ENCODE data around the gene VPREB3.

Gene VPREB3

DNA sequence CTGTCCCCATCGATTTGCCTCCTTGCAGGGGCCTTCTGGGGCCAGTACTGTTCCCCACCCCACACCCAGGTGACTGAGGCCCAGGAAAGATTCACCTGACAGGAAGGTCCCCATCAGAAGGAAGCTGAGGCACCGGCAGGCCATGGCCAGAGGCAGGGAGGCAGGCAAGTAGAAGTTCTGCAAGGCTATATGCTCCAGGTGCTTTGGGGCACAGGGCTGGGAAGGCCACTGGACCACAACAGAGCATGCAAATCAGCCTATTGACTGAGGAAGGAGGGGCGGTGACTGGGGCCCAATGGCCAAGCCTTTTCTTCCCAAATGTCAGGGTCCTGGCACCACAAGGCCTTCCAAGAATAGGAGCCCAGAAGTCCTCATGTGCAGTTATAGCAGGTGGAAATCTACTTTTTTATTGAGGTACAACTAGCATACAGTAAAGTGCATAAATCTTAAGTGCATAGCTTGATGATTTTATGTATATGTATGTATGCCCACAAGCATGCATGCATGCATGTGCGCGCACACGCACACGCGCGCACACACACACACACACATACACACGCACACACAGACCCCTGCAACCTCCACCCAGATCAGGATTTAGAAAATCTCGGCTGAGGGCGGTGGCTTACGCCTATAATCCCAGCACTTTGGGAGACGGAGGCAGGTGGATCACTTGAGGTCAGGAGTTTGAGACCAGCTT lies at the start of gene VPREB3:
Gene VPREB3, minus strand, starts transcription at position 206 of the 700 bp plus-strand sequence. Its CDS starts 62 bp downstream, at position 144.
- Mint-ChIP-seq H3K36me3 (ENCODE audit: low read depth) (no peaks in the 10 kb centered on the region), H3K4me1 (ENCODE audit: low read depth) (peaks cover 34% of the 10 kb centered on the region), H3K9me3 (no peaks in the 10 kb centered on the region), H3K27ac (no peak within 1 kb of the TSS), H3K27me3 (no peaks in the 10 kb centered on the region), H3K4me3 (peak within 1 kb of the TSS; percentile 39)

GRCh38 chr22:23803001-23803819 lies 49.0 kb upstream of the VPREB3 start:
- Mint-ChIP-seq H3K4me3 (no peak overlapping the region), H3K27ac (no peak overlapping the region), H3K36me3 (ENCODE audit: low read depth) (peaks cover 66% of the 10 kb centered on the region), H3K27me3 (no peaks in the 10 kb centered on the region), H3K9me3 (no peaks in the 10 kb centered on the region), H3K4me1 (ENCODE audit: low read depth) (peaks cover 15% of the 10 kb centered on the region)

- Mint-ChIP-seq H3K36me3 (ENCODE audit: low read depth) (peaks cover 64% of the 10 kb centered on the region), H3K4me3 (no peak overlapping the region), H3K27ac (peak overlapping the region; percentile 21), H3K4me1 (ENCODE audit: low read depth) (peaks cover 15% of the 10 kb centered on the region), H3K9me3 (no peaks in the 10 kb centered on the region), H3K27me3 (no peaks in the 10 kb centered on the region)
Observed at GRCh38 chr22:23801886-23802377, 47.7 kb upstream of the VPREB3 start.

DNA sequence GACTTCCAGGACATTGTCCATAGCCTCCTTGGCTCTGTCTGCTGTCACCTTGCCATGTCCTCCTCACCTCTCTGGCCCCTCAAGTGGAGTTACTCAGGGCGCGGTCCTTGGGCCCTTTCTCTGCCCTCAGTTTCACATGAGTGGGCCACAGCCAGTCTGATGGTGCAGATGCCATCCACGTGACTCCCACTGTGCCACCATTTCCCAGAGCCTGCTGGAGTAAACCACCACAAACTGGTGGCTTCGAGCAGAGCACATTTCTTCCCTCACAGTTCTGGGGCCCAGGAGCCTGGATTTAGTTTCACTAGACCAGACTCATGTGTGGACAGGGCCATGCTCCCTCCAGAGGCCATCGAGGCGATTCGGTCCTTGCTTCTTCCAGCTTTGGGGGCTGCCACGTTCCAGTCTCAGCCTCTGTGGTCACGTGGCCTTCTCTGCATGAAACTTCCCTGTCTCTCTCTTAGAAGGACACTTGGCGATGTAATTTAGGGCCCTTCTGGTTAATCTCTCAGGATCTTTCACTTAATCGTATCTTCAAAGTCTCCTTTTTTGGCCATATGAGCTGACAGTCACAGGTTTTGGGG lies 47.1 kb upstream of the VPREB3 start:
- Mint-ChIP-seq H3K27ac (no peak overlapping the region), H3K36me3 (ENCODE audit: low read depth) (peaks cover 66% of the 10 kb centered on the region)

DNA sequence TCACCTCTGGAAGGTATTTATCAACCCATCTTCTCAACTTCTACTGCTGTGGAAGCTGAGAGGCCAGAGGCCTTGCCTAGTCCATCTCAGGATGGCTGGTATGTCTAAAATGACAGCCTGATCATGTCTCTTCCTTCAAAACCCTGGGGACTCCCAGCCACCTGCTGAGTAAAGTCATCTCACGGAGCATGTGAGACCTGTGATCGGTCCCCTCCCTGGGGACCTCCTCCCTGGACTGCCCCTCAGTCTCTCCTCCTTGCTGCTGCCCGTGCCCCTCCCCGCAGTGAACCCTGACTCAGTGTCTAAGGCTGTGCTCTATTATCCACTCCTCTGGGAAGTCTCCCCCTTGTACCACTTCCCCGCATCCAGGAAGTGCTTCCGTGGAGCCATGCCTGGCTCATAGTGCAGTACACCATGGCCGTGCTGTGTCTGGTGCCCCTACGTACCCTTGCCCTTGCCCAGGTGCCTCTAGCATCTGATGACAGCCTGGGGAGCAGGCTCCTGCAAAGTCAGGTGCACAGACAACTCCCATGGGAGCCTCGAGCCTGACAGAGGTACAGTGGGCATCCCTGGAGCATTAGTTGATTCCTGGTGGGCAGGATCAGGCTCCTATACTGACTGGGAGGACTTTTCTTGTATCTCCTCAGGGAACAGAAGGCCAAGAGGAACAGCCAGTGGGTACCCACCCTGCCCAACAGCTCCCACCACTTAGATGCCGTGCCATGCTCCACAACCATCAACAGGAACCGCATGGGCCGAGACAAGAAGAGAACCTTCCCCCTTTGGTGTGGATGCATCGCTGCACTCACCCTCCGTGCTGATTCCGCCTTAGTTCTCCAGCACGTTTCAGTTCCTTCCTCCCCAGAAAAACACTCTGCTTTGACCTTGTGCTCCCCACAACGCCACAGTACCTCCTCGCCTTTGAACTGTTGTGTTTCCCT lies 46.3 kb upstream of the VPREB3 start:
- peaks cover 63% of the 10 kb centered on the region for H3K36me3 Mint-ChIP-seq (ENCODE audit: low read depth)
- no peak overlapping the region for H3K27ac Mint-ChIP-seq
- H3K27me3 Mint-ChIP-seq = no peaks in the 10 kb centered on the region
- H3K4me1 Mint-ChIP-seq (ENCODE audit: low read depth) = peaks cover 11% of the 10 kb centered on the region
- H3K9me3 Mint-ChIP-seq = no peaks in the 10 kb centered on the region
- no peak overlapping the region for H3K4me3 Mint-ChIP-seq

More for the DNA sequence above, 47.1 kb upstream of the VPREB3 start:
- Mint-ChIP-seq H3K4me1 (ENCODE audit: low read depth) (peaks cover 15% of the 10 kb centered on the region), H3K27me3 (no peaks in the 10 kb centered on the region), H3K4me3 (no peak overlapping the region), H3K9me3 (no peaks in the 10 kb centered on the region)

- Mint-ChIP-seq H3K27ac (no peak overlapping the region), H3K4me3 (no peak overlapping the region), H3K36me3 (ENCODE audit: low read depth) (peaks cover 57% of the 10 kb centered on the region), H3K9me3 (no peaks in the 10 kb centered on the region), H3K27me3 (no peaks in the 10 kb centered on the region), H3K4me1 (ENCODE audit: low read depth) (peaks cover 18% of the 10 kb centered on the region)
Observed at GRCh38 chr22:23796461-23796860, 42.2 kb upstream of the VPREB3 start.

GRCh38 chr22:23793326-23793725 lies 39.1 kb upstream of the VPREB3 start:
- no peak overlapping the region for H3K27ac Mint-ChIP-seq
- no peak overlapping the region for H3K4me3 Mint-ChIP-seq
- no peaks in the 10 kb centered on the region for H3K27me3 Mint-ChIP-seq

DNA sequence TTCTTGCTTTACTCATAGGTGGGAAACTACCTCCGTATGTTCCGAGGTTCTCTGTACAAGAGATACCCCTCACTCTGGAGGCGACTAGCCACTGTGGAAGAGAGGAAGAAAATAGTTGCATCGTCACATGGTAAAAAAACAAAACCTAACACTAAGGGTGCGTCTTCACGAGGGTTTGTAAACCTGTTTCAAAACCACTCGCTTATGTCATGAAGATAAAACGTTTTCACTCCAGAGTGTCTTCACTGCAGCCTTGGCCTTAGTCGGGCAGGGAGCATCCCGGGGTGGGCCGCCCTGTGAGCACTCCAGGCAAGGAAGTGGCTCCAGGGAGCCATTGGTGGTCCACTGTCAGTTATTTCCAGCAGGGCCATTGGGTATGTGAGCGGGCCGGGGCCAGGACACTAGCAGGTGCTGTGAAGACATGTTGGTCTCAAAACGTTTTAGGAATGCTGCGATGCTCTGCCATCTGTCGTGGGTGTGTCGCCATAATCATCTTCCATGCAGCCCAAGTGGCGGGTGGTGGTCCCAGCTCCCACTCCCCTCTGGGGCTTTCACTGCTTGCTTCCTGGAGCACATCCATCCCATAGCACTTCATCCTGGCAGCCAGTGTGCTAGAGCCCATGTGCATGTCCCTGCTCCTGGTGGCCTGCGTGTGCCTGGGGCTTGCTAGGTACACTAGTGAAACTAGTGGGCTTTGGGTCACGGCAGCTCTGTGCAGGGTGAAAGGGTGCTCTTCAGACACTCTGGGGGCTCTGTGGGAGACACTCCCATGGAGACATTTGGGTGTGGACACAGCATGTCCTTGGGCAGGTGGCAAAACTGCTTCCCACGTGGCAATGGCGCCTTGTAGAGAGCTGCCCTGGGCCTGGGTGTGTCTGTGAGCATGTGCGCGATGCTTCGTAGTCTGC lies 37.8 kb upstream of the VPREB3 start:
- Mint-ChIP-seq H3K9me3 (no peaks in the 10 kb centered on the region), H3K27ac (no peak overlapping the region), H3K36me3 (ENCODE audit: low read depth) (peaks cover 38% of the 10 kb centered on the region), H3K27me3 (no peaks in the 10 kb centered on the region), H3K4me3 (no peak overlapping the region), H3K4me1 (ENCODE audit: low read depth) (peaks cover 33% of the 10 kb centered on the region)

More at GRCh38 chr22:23793326-23793725, 39.1 kb upstream of the VPREB3 start:
- H3K4me1 Mint-ChIP-seq (ENCODE audit: low read depth) = peaks cover 25% of the 10 kb centered on the region
- H3K36me3 Mint-ChIP-seq (ENCODE audit: low read depth) = peaks cover 45% of the 10 kb centered on the region
- no peaks in the 10 kb centered on the region for H3K9me3 Mint-ChIP-seq

DNA sequence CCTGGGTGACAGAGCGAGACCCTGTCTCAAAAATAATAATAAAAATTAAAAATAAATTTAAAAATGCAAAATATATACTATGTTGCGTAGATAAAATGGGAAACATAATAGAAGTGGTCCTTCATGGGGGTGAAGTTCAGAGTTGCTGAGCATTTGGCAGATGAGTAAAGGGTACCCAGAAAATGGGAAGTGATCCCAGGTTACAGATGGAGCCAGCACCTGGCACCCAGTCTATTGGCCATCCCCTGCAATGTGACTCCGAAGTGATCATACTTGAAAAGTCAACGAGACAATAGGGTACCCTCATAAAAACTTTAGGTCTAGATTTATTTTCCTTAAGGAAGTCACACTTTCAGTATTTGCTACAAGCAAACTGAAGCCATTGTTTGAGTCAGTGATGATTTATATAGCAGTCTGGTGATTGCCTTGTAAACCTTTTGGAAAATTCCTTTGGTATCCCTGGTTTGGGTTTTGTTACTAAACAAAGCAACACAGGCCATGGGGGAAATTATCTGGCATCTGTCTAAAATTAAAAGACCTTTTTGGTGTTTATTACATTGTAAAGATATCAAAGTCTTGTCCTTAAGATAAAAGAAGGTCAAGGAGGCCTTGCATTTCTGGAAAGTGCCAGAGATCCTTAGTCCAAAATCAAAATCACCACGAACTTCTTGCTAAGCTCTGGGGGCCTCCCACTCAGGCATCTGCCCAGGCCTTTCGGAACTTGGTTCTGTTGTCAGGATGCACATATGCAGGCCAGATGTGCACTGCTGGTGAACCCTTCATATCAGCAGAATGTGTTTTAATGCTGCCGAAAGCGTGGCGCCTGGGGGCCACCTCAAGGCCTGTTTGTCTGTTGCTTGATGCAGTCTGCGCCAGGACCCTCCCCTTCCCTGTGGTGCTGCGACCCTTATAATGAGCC lies 36.9 kb upstream of the VPREB3 start:
- Mint-ChIP-seq H3K27ac (no peak overlapping the region), H3K27me3 (no peaks in the 10 kb centered on the region), H3K9me3 (no peaks in the 10 kb centered on the region), H3K4me1 (ENCODE audit: low read depth) (peaks cover 40% of the 10 kb centered on the region), H3K4me3 (no peak overlapping the region), H3K36me3 (ENCODE audit: low read depth) (peaks cover 31% of the 10 kb centered on the region)

GRCh38 chr22:23789638-23790037 lies 35.4 kb upstream of the VPREB3 start:
- Mint-ChIP-seq H3K4me3 (peak overlapping the region; percentile 8), H3K4me1 (ENCODE audit: low read depth) (peaks cover 41% of the 10 kb centered on the region), H3K9me3 (no peaks in the 10 kb centered on the region), H3K36me3 (ENCODE audit: low read depth) (peaks cover 24% of the 10 kb centered on the region), H3K27ac (no peak overlapping the region), H3K27me3 (no peaks in the 10 kb centered on the region)

GRCh38 chr22:23789121-23789520 lies 34.9 kb upstream of the VPREB3 start:
- Mint-ChIP-seq H3K27ac (no peak overlapping the region), H3K4me1 (ENCODE audit: low read depth) (peaks cover 46% of the 10 kb centered on the region), H3K36me3 (ENCODE audit: low read depth) (peaks cover 24% of the 10 kb centered on the region), H3K4me3 (peak overlapping the region; percentile 8), H3K9me3 (no peaks in the 10 kb centered on the region), H3K27me3 (no peaks in the 10 kb centered on the region)

GRCh38 chr22:23787910-23788309 lies 33.7 kb upstream of the VPREB3 start:
- Mint-ChIP-seq H3K27ac (peak overlapping the region; percentile 85), H3K4me3 (peak overlapping the region; percentile 92), H3K4me1 (ENCODE audit: low read depth) (peaks cover 46% of the 10 kb centered on the region), H3K27me3 (no peaks in the 10 kb centered on the region), H3K36me3 (ENCODE audit: low read depth) (peaks cover 18% of the 10 kb centered on the region), H3K9me3 (no peaks in the 10 kb centered on the region)

- no peaks in the 10 kb centered on the region for H3K27me3 Mint-ChIP-seq
- peaks cover 45% of the 10 kb centered on the region for H3K4me1 Mint-ChIP-seq (ENCODE audit: low read depth)
- peak overlapping the region; percentile 85 for H3K27ac Mint-ChIP-seq
- peaks cover 15% of the 10 kb centered on the region for H3K36me3 Mint-ChIP-seq (ENCODE audit: low read depth)
- no peaks in the 10 kb centered on the region for H3K9me3 Mint-ChIP-seq
- peak overlapping the region; percentile 92 for H3K4me3 Mint-ChIP-seq
Observed at GRCh38 chr22:23787600-23787896, 33.3 kb upstream of the VPREB3 start.
